Calu3 (cell line): ENCODE measurements around the gene SKAP1. TPM values are rescaled to one million over a fixed set of nuclear protein-coding genes. Genes with fewer than 3 reads are reported as not detected.
"Not testable (repeated sequence)": the region's sequence is repeated elsewhere in the genome, so short reads cannot be mapped to it uniquely, and the experiment has no call there.

Experiments
- BruUV-seq: library from RNA; stranded (reverse); fragments of 400-500 nt; replicated peaks from 2 replicates; lab custom pipeline; 2021; lab: Mats Ljungman, UMichigan
- CTCF ChIA-PET: fragments of 300-600 bp; sonication (Branson Sonifier 250); formaldehyde crosslinking; loops from one replicate; lab custom pipeline; 2022; ENCODE audit warnings: antibody characterized with exemption; lab: Charles Lee
- DNase-seq: peaks from one replicate; pipeline ENCODE4 v3.0.0; 2022
- H3K27ac Mint-ChIP-seq: one replicate; pipeline ENCODE4 v1.8.0; 2022; ENCODE audit warnings: mixed read lengths; ENCODE audit not compliant: unreplicated experiment
- H3K27me3 Mint-ChIP-seq: one replicate; pipeline ENCODE4 v1.8.0; 2022; ENCODE audit warnings: mixed read lengths; ENCODE audit not compliant: unreplicated experiment
- H3K36me3 Mint-ChIP-seq: one replicate; pipeline ENCODE4 v1.8.0; 2022; ENCODE audit warnings: mild to moderate bottlenecking, moderate library complexity, mixed read lengths; ENCODE audit not compliant: insufficient read depth, unreplicated experiment
- H3K4me1 Mint-ChIP-seq: one replicate; pipeline ENCODE4 v1.8.0; 2022; ENCODE audit warnings: mild to moderate bottlenecking, low read depth, mixed read lengths; ENCODE audit not compliant: unreplicated experiment
- H3K4me3 Mint-ChIP-seq: one replicate; pipeline ENCODE4 v1.8.0; 2022; ENCODE audit warnings: mild to moderate bottlenecking, low read depth, moderate library complexity, mixed read lengths; ENCODE audit not compliant: unreplicated experiment
- H3K9me3 Mint-ChIP-seq: one replicate; pipeline ENCODE4 v1.8.0; 2022; ENCODE audit warnings: low read depth, mixed read lengths; ENCODE audit not compliant: unreplicated experiment
- CTCF ChIP-seq: fragments of 200-600 bp; IDR thresholded peaks from one replicate; pipeline ENCODE4 v1.8.0; 2022; ENCODE audit warnings: antibody characterized with exemption; ENCODE audit not compliant: unreplicated experiment
- intact Hi-C: fragments of 100-400 bp; cut with micrococcal nuclease; formaldehyde crosslinking; loops from one replicate; pipeline ENCODE4 v1.10.0; 2022; ENCODE audit not compliant: unreplicated experiment
- total RNA-seq: library from RNA; stranded (reverse); gene quantifications from 2 replicates; pipeline ENCODE4 v1.2.3, GENCODE V29; 2022

The SKAP1 gene
- total RNA-seq, 1 experiment from 2014 or later, result 4.4 TPM

GRCh38 chr17:48190871-48191270, 239.1 kb downstream of the SKAP1 start:
- CTCF ChIA-PET, result interaction anchor here (0.9 kb wide), 1 partner anchor 20 kb away, joined by 3 read pairs; no protein-coding TSS in a partner anchor

GRCh38 chr17:48187872-48188608, 242.0 kb downstream of the SKAP1 start:
- Mint-ChIP-seq H3K9me3 (no peaks in the 10 kb centered on the region), H3K27me3 (peaks cover 9% of the 10 kb centered on the region), H3K27ac (no peak overlapping the region), H3K36me3 (no peaks in the 10 kb centered on the region), H3K4me1 (no peaks in the 10 kb centered on the region), H3K4me3 (no peak overlapping the region)
- CTCF ChIA-PET, result interaction anchor here (0.7 kb wide), 1 partner anchor 48 kb away, joined by 3 read pairs; no protein-coding TSS in a partner anchor
- BruUV-seq, result no TSS peak
- intact Hi-C loops, result no loop called here
- no peak for DNase-seq
- no peak for TF ChIP-seq CTCF

More at GRCh38 chr17:48190871-48191270, 239.1 kb downstream of the SKAP1 start:
- no peaks in the 10 kb centered on the region for H3K9me3 Mint-ChIP-seq
- intact Hi-C loops, result no loop called here
- no peaks in the 10 kb centered on the region for H3K36me3 Mint-ChIP-seq
- DNase-seq, result no peak
- H3K4me1 Mint-ChIP-seq, result no peaks in the 10 kb centered on the region
- no TSS peak for BruUV-seq
- H3K27ac Mint-ChIP-seq, result no peak overlapping the region
- TF ChIP-seq CTCF, result no peak
- H3K27me3 Mint-ChIP-seq, result no peaks in the 10 kb centered on the region
- no peak overlapping the region for H3K4me3 Mint-ChIP-seq

GRCh38 chr17:48186317-48186716, 243.7 kb downstream of the SKAP1 start:
- CTCF ChIA-PET, result interaction anchor here (0.6 kb wide), 1 partner anchor 21 kb away, joined by 3 read pairs; no protein-coding TSS in a partner anchor
- H3K4me3 Mint-ChIP-seq, DNase-seq, H3K9me3 Mint-ChIP-seq, H3K36me3 Mint-ChIP-seq, H3K27ac Mint-ChIP-seq, BruUV-seq, H3K27me3 Mint-ChIP-seq, H3K4me1 Mint-ChIP-seq, intact Hi-C loops: not testable (repeated sequence)

GRCh38 chr17:48184721-48185120, 245.3 kb downstream of the SKAP1 start:
- BruUV-seq, result no TSS peak
- Mint-ChIP-seq H3K9me3 (no peaks in the 10 kb centered on the region), H3K36me3 (no peaks in the 10 kb centered on the region), H3K4me3 (no peak overlapping the region), H3K27ac (no peak overlapping the region), H3K4me1 (no peaks in the 10 kb centered on the region), H3K27me3 (peaks cover 19% of the 10 kb centered on the region)
- TF ChIP-seq CTCF, result no peak
- intact Hi-C loops, result no loop called here
- no peak for DNase-seq
- CTCF ChIA-PET, result no interaction called here

- H3K36me3 Mint-ChIP-seq, result no peaks in the 10 kb centered on the region
- peaks cover 31% of the 10 kb centered on the region for H3K27me3 Mint-ChIP-seq
- CTCF ChIA-PET, result no interaction called here
- no TSS peak for BruUV-seq
- no peak overlapping the region for H3K27ac Mint-ChIP-seq
- H3K4me3 Mint-ChIP-seq, result no peak overlapping the region
- no peaks in the 10 kb centered on the region for H3K9me3 Mint-ChIP-seq
- DNase-seq, result peak; percentile 44
- no peaks in the 10 kb centered on the region for H3K4me1 Mint-ChIP-seq
- TF ChIP-seq CTCF, result peak; percentile 66
- intact Hi-C loops, result no loop called here
Measured at GRCh38 chr17:48181653-48182052, 248.4 kb downstream of the SKAP1 start.
